CD4-positive, alpha-beta T cell (primary cell): ENCODE results near the gene CASP2. TPM values are rescaled to one million over a fixed set of nuclear protein-coding genes. Genes with fewer than 3 reads are reported as not detected.

Experiments
- ATAC-seq: fragments of 200-7000 bp; cut with Tn5 transposase; one replicate; pipeline ENCODE4 v1.10.0; 2022; ENCODE audit warnings: mild to moderate bottlenecking; ENCODE audit not compliant: poor library complexity
- CTCF ChIA-PET: fragments of 350-600 bp; sonication (Branson Sonifier 250); formaldehyde crosslinking; loops from one replicate; lab custom pipeline; 2021; ENCODE audit warnings: antibody characterized with exemption, inconsistent platforms; lab: Charles Lee
- POLR2A ChIA-PET: fragments of 350-600 bp; sonication (Branson Sonifier 250); formaldehyde crosslinking; loops from one replicate; lab custom pipeline; 2021; ENCODE audit warnings: antibody characterized with exemption, inconsistent platforms; lab: Charles Lee
- DNase-seq, 14 experiments: peaks; one replicate each; pipeline ENCODE4 v3.0.0-alpha.2; 2013 to 2020; ENCODE audit warnings: mixed read lengths in 2 of 14
- H3K27ac ChIP-seq, 2 donors: one replicate each; pipeline versions ENCODE4 v1.5.1 to v1.7.0; 2013; ENCODE audit warnings: low read length in 2 of 2, low read depth in 1 of 2, mild to moderate bottlenecking in 1 of 2
- H3K27me3 ChIP-seq, 2 experiments: 1 replicate in 1 of 2; 2 replicates in 1 of 2; pipeline versions ENCODE4 v1.6.1 to v1.7.0; 2013; ENCODE audit warnings: low read length in 2 of 2, control low read depth in 1 of 2, mild to moderate bottlenecking in 1 of 2, moderate library complexity in 1 of 2; ENCODE audit not compliant: insufficient read depth in 2 of 2, control insufficient read depth in 1 of 2
- H3K36me3 ChIP-seq: one replicate; pipeline ENCODE4 v1.6.1; 2013; ENCODE audit warnings: low read length, control low read depth; ENCODE audit not compliant: insufficient read depth
- H3K4me1 ChIP-seq: one replicate; pipeline ENCODE4 v1.6.1; 2013; ENCODE audit warnings: low read length, control low read depth; ENCODE audit not compliant: insufficient read depth
- H3K4me3 ChIP-seq: one replicate; pipeline ENCODE4 v1.5.1; 2013; ENCODE audit warnings: mild to moderate bottlenecking, low read length, moderate library complexity
- H3K9me3 ChIP-seq, 2 experiments: 1 replicate in 1 of 2; 2 replicates in 1 of 2; pipeline versions ENCODE4 v1.6.1 to v1.7.0; 2013; ENCODE audit warnings: low read length in 2 of 2, mild to moderate bottlenecking in 2 of 2, control low read depth in 1 of 2, moderate library complexity in 1 of 2; ENCODE audit not compliant: control insufficient read depth in 1 of 2, insufficient read depth in 1 of 2
- H3K27ac Mint-ChIP-seq: one replicate; pipeline ENCODE4 v1.8.0; 2020; ENCODE audit warnings: mixed read lengths
- H3K27me3 Mint-ChIP-seq: one replicate; pipeline ENCODE4 v1.8.0; 2021; ENCODE audit warnings: mixed read lengths
- H3K36me3 Mint-ChIP-seq: one replicate; pipeline ENCODE4 v1.8.0; 2021; ENCODE audit warnings: low read depth, mixed read lengths
- H3K4me1 Mint-ChIP-seq: one replicate; pipeline ENCODE4 v1.8.0; 2021; ENCODE audit warnings: low read depth, mixed read lengths
- H3K4me3 Mint-ChIP-seq: one replicate; pipeline ENCODE4 v1.8.0; 2020; ENCODE audit warnings: mild to moderate bottlenecking, mixed read lengths
- H3K9me3 Mint-ChIP-seq: one replicate; pipeline ENCODE4 v1.8.0; 2020; ENCODE audit warnings: mixed read lengths
- CTCF ChIP-seq: fragments of 200-600 bp; IDR thresholded peaks from one replicate; pipeline ENCODE4 v1.8.0; 2022; ENCODE audit warnings: antibody characterized with exemption, mild to moderate bottlenecking
- intact Hi-C, 2 experiments: fragments of 100-400 bp; cut with DNase I in 1 of 2; cut with micrococcal nuclease in 1 of 2; formaldehyde crosslinking; loops; one replicate each; pipeline versions ENCODE4 v1.15.1 to v1.9.0; 2023 to 2025; cut with DNase I, micrococcal nuclease
- total RNA-seq, 174 experiments: library from RNA in 2 of 174; stranded (reverse) in 2 of 174; gene quantifications; one replicate each; pipeline ENCODE4 v1.2.3 and lab custom pipeline; 2021 to 2026

Gene CASP2
- total RNA-seq, 2 experiments from 2014 or later = 19.1 to 21.9 TPM

DNA sequence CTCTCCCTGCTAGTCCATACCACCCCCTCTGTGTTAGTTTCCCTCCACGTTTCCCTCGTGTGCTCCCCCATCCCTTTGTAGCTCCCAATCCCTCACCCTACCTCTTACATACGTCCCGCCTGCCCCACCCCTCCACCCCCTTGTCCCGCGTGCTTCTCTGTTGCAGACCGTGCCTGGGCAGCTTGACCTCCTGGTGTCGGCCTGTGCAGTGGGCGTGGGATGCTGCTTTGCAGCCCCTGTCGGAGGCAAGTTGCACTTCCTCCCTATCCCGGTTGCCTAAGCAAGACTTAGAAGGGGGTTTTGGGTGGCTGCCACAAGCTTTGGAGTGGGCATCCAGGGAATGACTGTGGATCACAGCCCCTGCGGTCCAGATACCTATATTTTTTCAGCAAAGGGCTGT is 35.5 kb downstream of the CASP2 start:
- Histone ChIP-seq H3K36me3 (no peaks in the 10 kb centered on the region), H3K27me3 (no peaks in the 10 kb centered on the region), H3K27ac (no peak overlapping the region), H3K4me3 (no peak overlapping the region), H3K4me1 (no peaks in the 10 kb centered on the region), H3K9me3 (no peaks in the 10 kb centered on the region)
- CTCF ChIA-PET = no interaction called here
- Mint-ChIP-seq H3K9me3 (no peaks in the 10 kb centered on the region), H3K36me3 (no peaks in the 10 kb centered on the region), H3K27ac (no peak overlapping the region), H3K4me1 (peaks cover 9% of the 10 kb centered on the region), H3K27me3 (no peaks in the 10 kb centered on the region), H3K4me3 (no peak overlapping the region)
- ATAC-seq (no peak), DNase-seq (no peak)
- TF ChIP-seq CTCF = no peak
- POLR2A ChIA-PET = no interaction called here
- intact Hi-C loops = no loop called here

GRCh38 chr7:143325240-143325639 is 37.1 kb downstream of the CASP2 start:
- Mint-ChIP-seq H3K27me3 (no peaks in the 10 kb centered on the region), H3K36me3 (no peaks in the 10 kb centered on the region), H3K9me3 (no peaks in the 10 kb centered on the region), H3K4me1 (peaks cover 9% of the 10 kb centered on the region), H3K4me3 (no peak overlapping the region), H3K27ac (no peak overlapping the region)
- CTCF ChIA-PET = interaction anchor here (1.4 to 2.1 kb wide), 2 partner anchors 12 to 85 kb away, joined by 4 to 5 read pairs; no protein-coding TSS in a partner anchor
- Histone ChIP-seq H3K9me3 (no peaks in the 10 kb centered on the region), H3K4me1 (no peaks in the 10 kb centered on the region), H3K36me3 (no peaks in the 10 kb centered on the region), H3K4me3 (no peak overlapping the region), H3K27ac (no peak overlapping the region), H3K27me3 (no peaks in the 10 kb centered on the region)
- POLR2A ChIA-PET = no interaction called here
- ATAC-seq (no peak), DNase-seq (peak in 1 of 14 experiments; percentile 11)
- no peak for TF ChIP-seq CTCF
- intact Hi-C loops = no loop called here

DNA sequence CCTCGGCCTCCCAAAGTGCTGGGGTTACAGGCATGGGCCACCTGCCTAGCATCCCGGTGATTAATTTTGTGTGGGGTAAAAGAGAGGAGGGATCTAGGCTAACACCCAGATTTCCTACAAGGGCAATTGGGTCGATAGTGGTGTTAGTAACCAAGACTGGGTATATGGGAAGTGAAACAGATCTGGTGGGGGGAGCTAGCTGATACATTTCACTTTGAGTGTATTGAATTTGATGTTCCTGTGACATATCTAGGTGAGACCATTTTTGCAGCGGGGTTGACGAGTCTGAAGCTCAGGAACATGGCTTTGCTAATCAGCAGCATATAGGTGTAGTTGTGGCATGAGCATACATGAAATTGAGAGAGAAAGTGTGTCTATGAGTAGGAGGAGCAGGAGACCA is 39.8 kb downstream of the CASP2 start:
- no peak for ATAC-seq
- intact Hi-C loops = no loop called here
- ChIA-PET POLR2A (no interaction called here), CTCF (no interaction called here)
- Histone ChIP-seq H3K4me3 (no peak overlapping the region), H3K4me1 (no peaks in the 10 kb centered on the region), H3K27me3 (no peaks in the 10 kb centered on the region), H3K36me3 (no peaks in the 10 kb centered on the region), H3K9me3 (no peaks in the 10 kb centered on the region), H3K27ac (no peak overlapping the region)
- Mint-ChIP-seq H3K36me3 (no peaks in the 10 kb centered on the region), H3K9me3 (no peaks in the 10 kb centered on the region), H3K4me1 (peaks cover 9% of the 10 kb centered on the region), H3K27ac (no peak overlapping the region), H3K27me3 (peaks cover 4% of the 10 kb centered on the region), H3K4me3 (no peak overlapping the region)
- DNase-seq = no peak
- TF ChIP-seq CTCF = no peak
